Measurements from ENCODE around the gene NEDD4L. TPM values are rescaled to one million over a fixed set of nuclear protein-coding genes. Genes with fewer than 3 reads are reported as not detected.

The NEDD4L gene
- total RNA-seq, 1 donor from 2014 or later, result 41.4 TPM

DNA sequence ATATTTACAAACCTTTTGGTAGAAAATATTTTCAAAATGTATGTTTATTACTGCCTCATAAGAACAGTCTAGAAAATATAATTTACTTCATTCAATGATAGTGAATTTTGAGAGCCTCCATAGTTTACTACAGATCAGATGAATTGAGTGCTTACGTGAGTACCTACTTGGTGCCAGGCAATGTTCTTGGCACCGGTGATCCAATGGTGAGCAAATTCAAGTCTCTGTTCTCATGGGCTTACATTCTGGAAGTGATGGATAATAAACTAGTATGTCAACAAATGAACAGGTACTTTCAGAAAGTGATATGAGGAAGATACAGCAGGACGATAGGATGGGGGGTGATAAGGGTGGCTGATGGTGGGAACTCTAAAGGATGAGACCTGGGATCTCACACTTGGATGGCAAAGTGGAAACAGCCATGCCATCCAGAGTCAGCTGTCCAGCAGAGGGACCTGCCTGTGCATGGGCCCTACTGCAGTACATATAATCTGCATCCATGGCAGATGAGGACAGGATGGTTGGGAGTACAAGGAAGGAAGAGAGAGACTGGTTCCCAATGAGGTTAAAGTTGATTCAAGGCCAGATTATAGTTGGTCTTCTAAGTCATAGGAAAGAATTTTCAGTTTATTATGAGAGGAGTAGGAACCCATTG lies 277.0 kb downstream of the NEDD4L start:
- H3K27me3 Mint-ChIP-seq (ENCODE audit: low read depth), result no peaks in the 10 kb centered on the region
- DNase-seq (ENCODE audit: low read depth, low spot score), result no peak
- TF ChIP-seq, protein P1, sequence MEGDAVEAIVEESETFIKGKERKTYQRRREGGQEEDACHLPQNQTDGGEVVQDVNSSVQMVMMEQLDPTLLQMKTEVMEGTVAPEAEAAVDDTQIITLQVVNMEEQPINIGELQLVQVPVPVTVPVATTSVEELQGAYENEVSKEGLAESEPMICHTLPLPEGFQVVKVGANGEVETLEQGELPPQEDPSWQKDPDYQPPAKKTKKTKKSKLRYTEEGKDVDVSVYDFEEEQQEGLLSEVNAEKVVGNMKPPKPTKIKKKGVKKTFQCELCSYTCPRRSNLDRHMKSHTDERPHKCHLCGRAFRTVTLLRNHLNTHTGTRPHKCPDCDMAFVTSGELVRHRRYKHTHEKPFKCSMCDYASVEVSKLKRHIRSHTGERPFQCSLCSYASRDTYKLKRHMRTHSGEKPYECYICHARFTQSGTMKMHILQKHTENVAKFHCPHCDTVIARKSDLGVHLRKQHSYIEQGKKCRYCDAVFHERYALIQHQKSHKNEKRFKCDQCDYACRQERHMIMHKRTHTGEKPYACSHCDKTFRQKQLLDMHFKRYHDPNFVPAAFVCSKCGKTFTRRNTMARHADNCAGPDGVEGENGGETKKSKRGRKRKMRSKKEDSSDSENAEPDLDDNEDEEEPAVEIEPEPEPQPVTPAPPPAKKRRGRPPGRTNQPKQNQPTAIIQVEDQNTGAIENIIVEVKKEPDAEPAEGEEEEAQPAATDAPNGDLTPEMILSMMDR (conservative IDR thresholded peaks at IDR 0.05), result no peak

DNA sequence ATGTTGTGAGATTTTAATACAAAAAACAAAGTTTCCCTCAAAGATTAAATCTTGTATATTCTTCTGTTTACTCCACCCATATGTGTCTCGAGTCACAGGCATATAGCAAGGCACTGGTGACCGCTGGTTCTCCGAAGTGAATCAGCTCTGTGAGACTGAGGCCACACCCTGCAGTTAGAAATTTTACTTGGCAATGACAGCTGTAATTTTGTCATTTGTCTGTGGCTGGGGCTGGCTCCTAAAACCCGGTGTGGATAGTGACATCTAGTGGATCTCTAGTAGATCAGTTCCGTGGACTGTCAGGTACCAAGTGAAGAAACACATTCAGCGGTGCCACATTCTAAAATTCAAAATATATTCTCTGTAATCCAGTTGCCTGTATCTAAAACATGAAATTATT lies 278.0 kb downstream of the NEDD4L start:
- Mint-ChIP-seq H3K4me1 (peaks cover 5% of the 10 kb centered on the region), H3K27ac (ENCODE audit: unreplicated experiment) (no peak overlapping the region), H3K4me3 (no peak overlapping the region), H3K27me3 (ENCODE audit: low read depth) (no peaks in the 10 kb centered on the region), H3K36me3 (ENCODE audit: low read depth) (peaks cover 2% of the 10 kb centered on the region), H3K9me3 (no peaks in the 10 kb centered on the region)
- TF ChIP-seq, protein P1 (conservative IDR thresholded peaks at IDR 0.05), result peak; percentile 73
- DNase-seq (ENCODE audit: low read depth, low spot score), result no peak

More for the DNA sequence above, 277.0 kb downstream of the NEDD4L start:
- H3K36me3 Mint-ChIP-seq (ENCODE audit: low read depth), result peaks cover 2% of the 10 kb centered on the region
- peaks cover 9% of the 10 kb centered on the region for H3K4me1 Mint-ChIP-seq
- no peak overlapping the region for H3K4me3 Mint-ChIP-seq
- H3K27ac Mint-ChIP-seq (ENCODE audit: unreplicated experiment), result no peak overlapping the region
- no peaks in the 10 kb centered on the region for H3K9me3 Mint-ChIP-seq

DNA sequence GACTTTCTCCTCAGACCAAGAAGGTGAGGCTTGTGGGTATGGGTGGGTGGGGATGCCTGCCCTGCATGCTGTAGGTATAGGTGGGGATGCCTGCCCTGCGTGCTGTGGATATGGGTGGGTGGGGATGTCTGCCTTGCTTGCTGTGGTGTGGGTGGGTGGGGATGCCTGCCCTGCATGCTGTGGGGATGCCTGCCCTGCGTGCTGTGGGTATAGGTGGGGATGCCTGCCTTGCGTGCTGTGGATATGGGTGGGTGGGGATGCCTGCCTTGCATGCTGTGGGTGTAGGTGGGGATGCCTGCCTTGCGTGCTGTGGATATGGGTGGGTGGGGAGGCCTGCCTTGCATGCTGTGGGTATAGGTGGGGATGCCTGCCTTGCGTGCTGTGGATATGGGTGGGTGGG lies 278.4 kb downstream of the NEDD4L start:
- Mint-ChIP-seq H3K27ac (ENCODE audit: unreplicated experiment) (no peak overlapping the region), H3K9me3 (no peaks in the 10 kb centered on the region), H3K4me3 (no peak overlapping the region), H3K4me1 (peaks cover 5% of the 10 kb centered on the region), H3K27me3 (ENCODE audit: low read depth) (no peaks in the 10 kb centered on the region), H3K36me3 (ENCODE audit: low read depth) (peaks cover 2% of the 10 kb centered on the region)
- no peak for DNase-seq (ENCODE audit: low read depth, low spot score)
- TF ChIP-seq, protein P1 (conservative IDR thresholded peaks at IDR 0.05), result no peak

DNA sequence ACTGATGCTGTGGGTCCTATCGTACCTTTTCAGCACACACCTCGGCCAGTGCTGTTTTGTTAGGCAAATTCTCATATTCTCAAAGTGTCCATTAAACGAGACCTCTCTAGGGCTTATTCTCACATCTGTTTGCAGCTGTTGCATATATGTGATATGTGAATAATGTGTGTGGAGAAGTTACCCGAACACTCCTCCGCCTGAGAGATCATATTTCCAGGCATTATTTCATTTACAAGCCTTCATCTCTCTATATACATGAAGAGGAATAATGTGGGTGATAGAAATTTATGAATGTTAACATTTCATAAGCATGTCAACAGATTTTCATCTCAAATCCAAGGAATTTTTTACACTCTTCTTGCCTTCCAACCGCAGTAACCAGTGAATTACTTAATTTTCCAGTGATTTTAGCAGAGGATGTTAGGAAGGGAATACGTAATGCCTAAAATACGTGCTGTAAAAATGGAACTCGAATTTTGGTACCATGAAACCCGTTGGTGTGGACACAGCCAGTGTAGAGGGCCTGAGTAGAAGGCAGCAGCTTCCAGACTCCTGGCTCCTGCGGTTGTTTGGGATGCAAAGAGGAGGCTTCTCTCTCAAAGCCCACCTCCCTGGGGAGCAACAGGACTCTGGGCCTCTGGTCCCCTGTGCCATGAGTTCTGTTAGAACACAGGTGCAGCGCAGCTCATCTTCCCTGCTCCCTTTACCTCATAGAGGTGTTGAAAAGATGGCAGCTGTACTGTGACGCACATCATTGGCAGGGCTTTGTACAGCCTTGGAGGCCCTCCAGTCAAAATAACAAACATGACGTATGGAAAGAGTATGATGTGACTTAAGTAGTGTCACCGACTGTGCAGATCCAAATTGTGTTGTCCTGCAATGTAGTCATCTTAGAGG lies 280.1 kb downstream of the NEDD4L start:
- no peak for DNase-seq (ENCODE audit: low read depth, low spot score)
- Mint-ChIP-seq H3K4me1 (peaks cover 5% of the 10 kb centered on the region), H3K9me3 (no peaks in the 10 kb centered on the region), H3K4me3 (no peak overlapping the region), H3K27me3 (ENCODE audit: low read depth) (no peaks in the 10 kb centered on the region), H3K27ac (ENCODE audit: unreplicated experiment) (no peak overlapping the region), H3K36me3 (ENCODE audit: low read depth) (peaks cover 6% of the 10 kb centered on the region)
- TF ChIP-seq, protein P1 (conservative IDR thresholded peaks at IDR 0.05), result no peak

DNA sequence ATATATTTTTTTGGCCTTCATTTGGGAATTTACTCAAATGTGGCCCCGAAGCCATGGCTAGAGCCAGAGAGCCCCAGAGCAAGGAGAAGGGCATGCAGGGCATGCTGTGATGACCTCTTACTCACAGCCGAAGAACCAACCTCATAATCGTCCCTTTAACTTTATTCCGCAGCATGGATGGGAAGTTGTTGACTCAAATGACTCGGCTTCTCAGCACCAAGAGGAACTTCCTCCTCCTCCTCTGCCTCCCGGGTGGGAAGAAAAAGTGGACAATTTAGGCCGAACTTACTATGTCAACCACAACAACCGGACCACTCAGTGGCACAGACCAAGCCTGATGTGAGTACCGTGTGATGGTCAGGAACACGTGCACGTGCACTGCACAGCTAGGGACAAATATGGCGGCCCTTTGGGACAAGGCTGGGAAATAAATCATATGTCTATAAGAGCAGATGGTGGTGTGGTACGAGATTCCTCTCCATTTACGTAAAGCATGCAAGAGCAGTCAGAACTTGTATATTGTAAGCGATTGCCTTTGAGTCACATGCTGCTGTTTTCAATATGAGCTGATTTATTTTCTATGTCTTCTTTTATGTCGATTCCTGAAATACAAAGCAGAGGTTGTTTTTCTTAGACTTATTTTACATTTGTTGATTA lies 280.9 kb downstream of the NEDD4L start:
- DNase-seq (ENCODE audit: low read depth, low spot score), result no peak
- no peaks in the 10 kb centered on the region for H3K27me3 Mint-ChIP-seq (ENCODE audit: low read depth)
- H3K4me3 Mint-ChIP-seq, result no peak overlapping the region
- no peak overlapping the region for H3K27ac Mint-ChIP-seq (ENCODE audit: unreplicated experiment)
- H3K36me3 Mint-ChIP-seq (ENCODE audit: low read depth), result peaks cover 7% of the 10 kb centered on the region
- H3K4me1 Mint-ChIP-seq, result peaks cover 5% of the 10 kb centered on the region
- TF ChIP-seq, protein P1 (conservative IDR thresholded peaks at IDR 0.05), result no peak
- no peaks in the 10 kb centered on the region for H3K9me3 Mint-ChIP-seq
